NCI-H510A (cell line): ENCODE measurements around the gene RNF126.
"Not testable (repeated sequence)": the region's sequence is repeated elsewhere in the genome, so short reads cannot be mapped to it uniquely, and the experiment has no call there.

ENCODE experiments used
- DNase-seq: peaks from one replicate; lab custom pipeline; 2025; lab: John Stamatoyannopoulos, UW

Gene RNF126

GRCh38 chr19:662962-663681 lies at the start of gene RNF126:
RNF126 (minus strand) TSS chr19:663214; CDS start chr19:663121, 93 bp downstream.
- peak; percentile 80 for DNase-seq

GRCh38 chr19:711254-711653 lies 48.2 kb upstream of the RNF126 start:
- no peak for DNase-seq

GRCh38 chr19:710767-711166 lies 47.8 kb upstream of the RNF126 start:
- no peak for DNase-seq

DNA sequence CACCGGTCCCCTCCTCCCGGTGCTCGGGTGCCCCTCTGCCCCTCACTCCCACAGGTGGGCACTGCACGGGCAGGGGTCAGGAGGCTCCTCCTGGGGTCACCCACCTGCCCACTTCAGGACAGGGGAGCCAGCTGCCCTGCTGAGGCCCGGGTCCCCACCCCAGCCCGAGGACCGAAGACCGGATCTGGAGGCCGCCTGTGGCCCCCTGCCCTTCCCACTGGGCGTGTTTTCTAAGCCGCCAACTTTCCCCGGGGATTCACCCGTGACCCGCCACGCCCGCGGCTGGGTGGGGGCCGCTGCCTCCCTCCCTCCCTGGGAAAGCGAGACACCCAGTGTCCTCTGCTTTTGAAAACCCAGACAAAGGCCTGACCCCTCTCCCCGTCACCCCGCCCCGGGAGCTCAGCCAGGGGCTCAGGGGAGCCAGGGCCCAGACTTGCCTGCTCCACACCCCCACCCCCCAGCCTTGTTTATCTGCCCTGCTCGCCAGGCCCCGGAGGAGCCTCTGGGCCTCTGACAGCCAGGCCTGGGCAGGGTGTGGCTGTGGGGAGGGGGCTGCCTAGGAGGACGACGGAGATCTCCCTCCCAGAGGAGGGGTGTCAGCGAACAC lies 47.1 kb upstream of the RNF126 start:
- no peak for DNase-seq

DNA sequence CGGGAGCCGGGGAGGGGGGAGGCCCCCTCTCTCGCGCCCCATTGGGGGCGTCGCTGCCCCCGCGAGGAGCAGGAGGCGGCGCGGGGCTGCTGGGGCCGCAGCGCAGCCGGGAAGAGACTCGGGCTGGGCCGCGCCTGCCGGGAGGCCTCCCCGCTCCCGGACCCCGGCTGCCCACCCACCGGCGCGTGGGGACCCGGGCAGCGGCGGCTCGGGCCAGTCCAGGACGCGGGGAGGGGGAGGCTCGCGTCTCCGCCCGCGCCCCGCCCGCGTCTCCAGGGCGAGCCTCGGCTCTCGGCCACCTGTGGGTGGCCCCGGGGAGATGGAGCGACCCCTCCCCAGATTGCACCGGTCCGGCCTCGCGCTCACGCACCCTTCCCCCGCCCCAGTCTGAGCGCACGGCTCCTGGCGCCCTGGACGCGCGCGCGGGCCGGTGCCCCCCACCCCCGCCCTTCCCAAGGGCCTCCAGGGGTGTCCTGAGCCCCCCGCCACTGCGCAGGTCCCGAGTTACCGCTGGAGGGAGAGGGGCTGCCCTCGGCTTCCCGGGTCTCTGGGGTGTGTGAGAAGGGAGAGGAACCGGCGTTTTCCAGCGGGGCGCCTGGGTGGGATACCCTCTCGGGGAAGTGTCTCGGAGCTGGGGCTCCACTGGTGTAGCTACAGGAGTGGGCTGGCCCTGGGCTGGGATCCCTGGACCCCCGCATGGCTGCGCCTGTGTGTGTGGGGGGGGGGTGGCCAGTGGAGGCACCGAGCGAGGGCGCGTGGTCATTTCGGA lies 46.4 kb upstream of the RNF126 start:
- DNase-seq: no peak

DNA sequence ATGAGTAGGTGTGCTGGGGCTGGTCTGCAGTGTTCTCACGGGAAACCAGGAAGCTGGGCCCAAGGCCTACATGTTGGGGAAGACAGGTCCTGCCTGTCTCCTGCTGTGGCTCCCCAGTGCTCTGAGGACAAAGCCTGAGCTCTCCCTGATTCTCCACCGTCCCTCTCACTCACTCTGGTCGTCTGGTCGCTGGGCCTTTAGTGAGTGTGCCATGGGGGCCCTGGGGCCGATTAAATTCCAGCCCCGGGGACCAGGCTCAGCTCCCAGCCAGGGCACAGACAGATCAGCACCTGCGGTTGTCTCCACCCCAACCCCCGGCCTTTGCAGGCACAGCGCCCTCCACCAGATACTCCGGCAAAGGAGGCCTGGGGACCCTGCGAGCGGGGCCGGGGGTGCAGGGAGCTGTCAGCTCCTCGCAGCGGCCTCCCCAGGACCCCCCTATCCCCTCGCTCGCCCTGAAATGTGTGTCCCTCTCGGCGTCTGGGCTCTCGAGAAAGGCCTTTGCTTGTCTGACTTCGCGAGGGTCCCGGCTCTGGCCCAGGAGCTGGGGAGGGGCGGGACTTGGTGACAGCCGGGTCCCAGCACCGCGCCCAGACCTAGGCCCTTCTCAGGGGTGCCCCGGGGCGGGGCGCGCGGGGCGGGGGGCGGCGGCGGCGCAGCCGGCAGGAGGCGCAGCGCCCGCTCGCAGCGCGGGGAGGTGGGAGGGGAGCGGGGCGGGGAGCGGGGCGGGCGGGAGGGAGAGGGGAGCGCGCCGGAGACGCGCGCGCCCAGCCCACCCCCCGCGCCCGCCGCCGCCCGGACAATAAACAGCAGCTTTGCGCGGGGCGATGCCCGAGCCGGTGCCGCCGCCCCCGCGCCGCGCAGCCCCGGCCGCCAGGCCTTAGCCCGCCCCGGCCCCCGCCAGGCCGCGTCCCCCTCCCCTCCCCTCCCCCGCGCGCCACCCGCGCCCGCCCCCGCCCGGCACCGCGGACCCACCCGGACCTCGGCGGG lies 45.4 kb upstream of the RNF126 start, which contains the start of gene PALM:
TSS of gene PALM (plus strand) at position 782 of the 990 bp plus-strand sequence. CDS start 212 bp downstream, outside the sequence.
- no peak for DNase-seq

DNA sequence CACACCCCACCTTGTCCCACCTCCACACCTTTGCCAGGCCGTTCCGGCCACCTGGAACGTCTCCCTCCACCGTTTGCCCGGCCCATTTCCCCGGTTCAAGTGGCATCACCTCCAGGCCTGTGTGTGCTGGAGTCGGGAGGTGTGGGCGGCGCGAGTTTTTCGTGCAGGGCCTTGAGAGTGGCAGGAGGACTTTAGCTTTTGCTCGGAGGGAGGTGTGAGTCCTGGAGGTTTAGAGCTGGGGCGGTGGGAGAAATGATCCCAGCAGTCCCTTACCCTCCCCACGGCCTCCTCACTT lies 41.4 kb upstream of the RNF126 start:
- DNase-seq: no peak

- no peak for DNase-seq
Measured at GRCh38 chr19:703651-704446, 40.8 kb upstream of the RNF126 start.

DNA sequence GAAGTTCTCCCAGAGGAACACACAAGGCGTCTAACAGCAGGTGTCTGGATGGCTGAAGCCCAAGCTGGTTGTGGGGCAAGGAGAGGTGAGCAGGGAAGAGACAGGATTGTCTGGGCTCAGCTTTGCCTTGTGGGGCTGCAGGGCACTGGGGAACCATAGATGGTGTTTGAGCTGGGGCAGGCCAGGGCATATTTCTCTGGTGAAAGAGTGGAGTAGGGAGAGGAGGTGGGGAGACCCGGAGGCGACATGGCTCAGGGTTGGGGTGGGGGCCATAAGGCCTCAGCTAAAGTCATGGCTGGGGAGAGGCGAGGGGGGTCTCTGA lies 40.3 kb upstream of the RNF126 start:
- DNase-seq: no peak

GRCh38 chr19:702847-703246 lies 39.8 kb upstream of the RNF126 start:
- not testable (repeated sequence) for DNase-seq

DNA sequence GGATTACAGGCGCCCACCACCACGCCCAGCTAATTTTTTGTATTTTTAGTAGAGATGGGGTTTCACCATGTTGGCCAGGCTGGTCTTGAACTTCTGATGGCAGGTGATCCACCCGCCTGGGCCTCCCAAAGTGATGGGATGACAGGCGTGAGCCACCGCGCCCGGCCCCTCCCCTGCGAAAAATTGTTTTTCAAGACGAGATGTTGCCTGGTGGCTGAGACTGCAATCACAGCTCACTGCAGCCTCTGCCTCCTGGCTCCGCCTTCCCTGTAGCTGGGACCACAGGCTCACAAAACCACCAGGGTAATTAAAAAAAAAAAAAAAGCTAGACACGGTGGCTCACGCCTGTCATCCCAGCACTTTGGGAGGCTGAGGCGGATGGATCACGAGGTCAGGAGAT lies 36.9 kb upstream of the RNF126 start:
- DNase-seq: not testable (repeated sequence)

DNA sequence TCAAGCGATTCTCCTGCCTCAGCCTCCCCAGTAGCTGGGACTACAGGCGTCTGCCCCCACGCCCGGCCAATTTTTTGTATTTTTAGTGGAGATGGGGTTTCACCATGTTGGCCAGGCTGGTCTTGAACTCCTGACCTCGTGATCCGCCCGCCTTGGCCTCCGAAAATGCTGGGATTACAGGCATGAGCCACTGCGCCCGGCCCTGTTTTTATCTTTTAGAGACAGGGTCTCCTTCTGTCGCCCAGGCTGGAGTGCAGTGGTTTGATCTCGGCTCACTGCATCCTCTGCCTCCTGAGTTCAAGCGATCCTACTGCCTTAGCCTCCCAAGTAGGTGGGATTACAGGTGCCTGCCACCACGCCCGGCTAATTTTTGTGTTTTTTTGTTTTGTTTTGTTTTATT lies 35.5 kb upstream of the RNF126 start:
- DNase-seq: not testable (repeated sequence)

- DNase-seq: no peak
Measured at GRCh38 chr19:695352-695949, 32.4 kb upstream of the RNF126 start, which contains the start of gene PRSS57. PRSS57 (minus strand) TSS chr19:695452; CDS start chr19:695430, 22 bp downstream.

GRCh38 chr19:694481-695351 lies 31.7 kb upstream of the RNF126 start:
- DNase-seq: no peak

DNA sequence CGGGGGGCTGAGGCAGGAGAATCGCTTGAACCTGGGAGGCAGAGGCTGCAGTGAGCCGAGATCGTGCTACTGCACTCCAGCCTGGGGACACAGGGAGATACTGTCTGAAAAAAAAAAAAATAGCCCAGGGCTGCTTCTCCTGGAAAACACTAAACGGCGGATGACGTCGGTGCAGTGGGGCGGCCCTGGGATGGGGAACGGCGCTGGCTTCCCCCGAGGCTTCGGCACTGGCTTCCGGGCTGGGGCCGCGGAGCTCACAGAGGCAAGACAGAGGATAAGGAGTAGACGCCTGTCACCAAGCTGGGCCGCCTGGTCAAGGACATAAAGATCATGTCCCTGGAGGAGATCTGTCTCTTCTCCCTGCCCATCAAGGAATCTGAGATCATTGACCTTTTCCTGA lies 27.2 kb upstream of the RNF126 start:
- no peak for DNase-seq

DNA sequence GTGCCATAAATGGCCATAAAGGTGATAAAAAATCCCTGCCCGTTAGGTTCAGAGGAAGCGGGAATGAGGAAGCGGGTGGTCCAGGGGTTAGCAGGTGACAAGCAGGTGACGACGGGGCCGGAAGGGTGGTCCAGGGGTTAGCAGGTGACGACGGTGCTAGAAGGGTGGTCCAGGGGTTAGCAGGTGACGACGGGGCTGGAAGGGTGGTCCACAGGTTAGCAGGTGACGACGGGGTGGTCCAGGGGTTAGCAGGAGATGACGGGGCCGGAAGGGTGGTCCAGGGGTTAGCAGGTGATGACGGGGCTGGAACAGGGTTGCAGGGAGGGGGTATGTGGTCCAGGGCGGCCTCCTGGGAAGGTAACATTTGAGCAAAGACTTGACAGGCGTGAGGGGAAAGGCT lies 26.0 kb upstream of the RNF126 start:
- DNase-seq: no peak

DNA sequence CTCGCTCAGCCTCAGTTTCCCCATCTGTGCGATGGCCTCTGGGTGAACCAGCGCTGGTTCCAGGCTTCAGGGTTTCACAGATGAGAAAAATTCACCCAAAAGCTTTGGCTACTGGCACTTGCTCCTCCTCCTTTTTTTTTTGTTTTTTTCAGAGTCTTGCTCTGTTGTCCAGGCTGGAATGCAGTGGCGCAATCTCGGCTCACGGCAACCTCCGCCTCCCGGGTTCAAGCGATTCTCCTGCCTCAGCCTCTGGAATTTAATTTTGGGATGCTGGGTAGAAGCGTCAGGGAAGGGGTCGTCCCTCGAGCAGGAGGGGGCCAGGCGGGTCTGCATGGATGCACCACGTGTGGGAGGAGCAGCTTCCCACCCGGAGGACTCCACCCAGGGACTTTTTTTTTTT lies 25.2 kb upstream of the RNF126 start:
- no peak for DNase-seq

- DNase-seq: no peak
Measured at GRCh38 chr19:687569-688166, 24.7 kb upstream of the RNF126 start.

DNA sequence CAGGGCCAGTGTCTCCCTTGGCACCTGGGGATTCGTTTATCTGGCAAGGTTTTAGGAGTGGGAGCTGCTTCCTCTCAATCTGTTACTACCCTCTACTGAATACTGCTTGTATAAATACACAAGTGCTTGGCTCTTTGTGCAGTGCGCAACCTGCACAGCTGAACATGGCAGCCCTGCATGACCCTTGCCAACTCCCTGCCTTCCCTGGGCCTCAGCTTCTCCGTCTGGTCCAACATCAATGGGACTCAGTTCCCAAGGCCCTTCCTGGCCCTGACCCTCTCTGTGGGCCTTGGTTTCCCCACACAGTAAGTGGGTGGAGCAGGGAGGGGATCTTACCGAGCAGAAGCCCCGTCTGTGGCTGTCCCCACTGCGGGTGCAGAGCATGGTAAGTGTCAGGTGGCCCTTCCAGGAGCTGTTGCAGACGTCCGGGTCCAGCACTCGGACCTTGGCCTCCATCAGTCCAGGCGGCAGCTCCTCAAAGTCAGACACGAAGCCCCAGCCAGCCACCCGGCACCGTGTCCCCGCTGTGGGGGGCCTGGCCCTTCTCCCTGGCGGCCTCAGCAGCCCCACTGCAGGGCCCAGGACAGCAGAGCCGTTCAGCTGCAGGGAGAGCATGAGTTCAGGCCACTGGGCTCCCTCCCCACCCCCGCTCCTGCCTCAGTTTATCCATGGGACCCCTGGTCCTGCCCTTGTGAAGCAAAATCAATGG lies 23.7 kb upstream of the RNF126 start:
- DNase-seq: no peak
